BE2C (cell line): ENCODE results near the gene CDK16.
A peak's percentile ranks its signal among the peaks of the same experiment; 100 is the strongest.

Experiments used
- DNase-seq: peaks from one replicate; pipeline ENCODE4 v3.0.0-alpha.2; 2020
- H3K27me3 ChIP-seq: fragments of 250-450 bp; sonication (Bioruptor Pico); 2 replicates; pipeline ENCODE4 v1.5.1; 2020; ENCODE audit warnings: mild to moderate bottlenecking
- H3K36me3 ChIP-seq: fragments of 250-450 bp; sonication (Bioruptor Pico); 2 replicates; pipeline ENCODE4 v1.5.1; 2020; ENCODE audit warnings: mild to moderate bottlenecking
- H3K4me1 ChIP-seq: fragments of 250-450 bp; sonication (Bioruptor Pico); 2 replicates; pipeline ENCODE4 v1.5.1; 2020
- H3K4me3 ChIP-seq: 2 replicates; pipeline ENCODE4 v1.5.1; 2011; ENCODE audit warnings: low read depth, low read length
- H3K9me3 ChIP-seq: fragments of 250-450 bp; sonication (Bioruptor Pico); 2 replicates; pipeline ENCODE4 v1.5.1; 2020
- CTCF ChIP-seq: IDR thresholded peaks from 2 replicates; pipeline ENCODE4 v1.5.1; 2012; ENCODE audit warnings: mild to moderate bottlenecking, low read depth, low read length

The CDK16 gene

GRCh38 chrX:47200385-47201150 lies 17.9 kb upstream of the CDK16 start:
- DNase-seq, result no peak
- H3K4me1 ChIP-seq, result no peaks in the 10 kb centered on the region; the same call in 1 of the 2 replicates
- H3K4me3 ChIP-seq, result no peak overlapping the region
- H3K36me3 ChIP-seq, result peaks cover 68% of the 10 kb centered on the region
- peak; percentile 15; the same call in 1 of the 2 replicates for TF ChIP-seq CTCF
- no peaks in the 10 kb centered on the region for H3K27me3 ChIP-seq
- no peaks in the 10 kb centered on the region for H3K9me3 ChIP-seq

- Histone ChIP-seq H3K4me1 (no peaks in the 10 kb centered on the region), H3K4me3 (no peak overlapping the region), H3K27me3 (no peaks in the 10 kb centered on the region), H3K36me3 (peaks cover 76% of the 10 kb centered on the region), H3K9me3 (no peaks in the 10 kb centered on the region)
- no peak for DNase-seq
- TF ChIP-seq CTCF, result no peak
Observed at GRCh38 chrX:47201345-47201944, 17.0 kb upstream of the CDK16 start.

GRCh38 chrX:47202316-47202715 lies 16.2 kb upstream of the CDK16 start:
- Histone ChIP-seq H3K4me1 (no peaks in the 10 kb centered on the region), H3K27me3 (no peaks in the 10 kb centered on the region)

GRCh38 chrX:47202877-47203276 lies 15.6 kb upstream of the CDK16 start:
- no peaks in the 10 kb centered on the region for H3K9me3 ChIP-seq
- no peaks in the 10 kb centered on the region for H3K27me3 ChIP-seq
- no peak overlapping the region for H3K4me3 ChIP-seq
- peaks cover 76% of the 10 kb centered on the region for H3K36me3 ChIP-seq
- no peak for DNase-seq
- no peaks in the 10 kb centered on the region for H3K4me1 ChIP-seq
- no peak for TF ChIP-seq CTCF

More at GRCh38 chrX:47202316-47202715, 16.2 kb upstream of the CDK16 start:
- peaks cover 75% of the 10 kb centered on the region for H3K36me3 ChIP-seq
- DNase-seq, result no peak
- H3K4me3 ChIP-seq, result no peak overlapping the region
- no peaks in the 10 kb centered on the region for H3K9me3 ChIP-seq
- no peak for TF ChIP-seq CTCF

GRCh38 chrX:47204970-47205369 lies 13.5 kb upstream of the CDK16 start:
- Histone ChIP-seq H3K9me3 (no peaks in the 10 kb centered on the region), H3K36me3 (peaks cover 77% of the 10 kb centered on the region), H3K4me1 (no peaks in the 10 kb centered on the region), H3K27me3 (no peaks in the 10 kb centered on the region), H3K4me3 (no peak overlapping the region)
- TF ChIP-seq CTCF, result no peak
- DNase-seq, result no peak

GRCh38 chrX:47206316-47206715 lies 12.2 kb upstream of the CDK16 start:
- peaks cover 77% of the 10 kb centered on the region for H3K36me3 ChIP-seq
- no peaks in the 10 kb centered on the region for H3K9me3 ChIP-seq
- TF ChIP-seq CTCF, result no peak

More at GRCh38 chrX:47206316-47206715, 12.2 kb upstream of the CDK16 start:
- no peaks in the 10 kb centered on the region for H3K4me1 ChIP-seq
- no peak overlapping the region for H3K4me3 ChIP-seq
- H3K27me3 ChIP-seq, result no peaks in the 10 kb centered on the region
- no peak for DNase-seq
